GM19193 (cell line): ENCODE data around the gene MRPS7.

Experiments
- POLR2A ChIP-seq: IDR thresholded peaks from 4 replicates; pipeline ENCODE4 v1.6.1; 2011; ENCODE audit not compliant: insufficient read depth, insufficient read length; ENCODE audit errors: extremely low read depth

Gene MRPS7

GRCh38 chr17:75240394-75241142 lies 21.1 kb upstream of the MRPS7 start:
- no peak for TF ChIP-seq POLR2A

DNA sequence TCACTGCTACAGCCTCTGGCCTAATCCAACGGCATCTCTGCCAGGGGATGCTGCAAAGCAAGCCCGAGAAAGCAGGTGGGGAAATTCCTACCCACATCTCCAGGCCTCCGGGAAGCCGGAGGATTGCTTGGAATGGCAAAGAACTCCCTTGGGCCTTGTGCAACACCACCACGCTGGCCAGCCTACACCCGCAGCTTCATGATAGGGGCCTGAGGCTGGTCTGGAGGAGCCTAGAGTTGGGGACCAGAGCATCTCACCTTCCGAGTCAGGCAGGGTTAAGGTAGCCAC lies 20.6 kb upstream of the MRPS7 start:
- no peak for TF ChIP-seq POLR2A

DNA sequence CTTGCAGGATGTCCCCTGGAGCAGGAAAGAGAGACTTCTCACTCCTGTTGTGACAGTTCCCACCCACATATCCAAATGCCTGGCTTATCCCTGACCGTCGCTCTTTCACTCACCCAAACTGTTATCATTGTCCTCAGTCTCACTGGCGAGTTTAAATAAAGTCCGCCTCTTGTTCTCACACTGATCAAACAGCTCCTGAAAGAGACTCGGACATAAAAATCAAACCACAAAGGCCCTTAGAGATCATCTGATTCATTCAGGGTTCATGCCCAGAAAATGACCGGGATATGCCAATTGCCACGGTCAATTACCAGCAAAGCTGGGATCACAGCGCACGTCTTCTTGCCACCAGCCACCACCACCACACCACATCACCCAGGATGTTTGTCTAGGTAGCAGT lies 20.2 kb upstream of the MRPS7 start:
- no peak for TF ChIP-seq POLR2A

- TF ChIP-seq POLR2A = no peak
These were observed 19.7 kb upstream of the MRPS7 start for GRCh38 chr17:75241996-75242460.

- TF ChIP-seq POLR2A = no peak
These were observed 19.1 kb upstream of the MRPS7 start for GRCh38 chr17:75242461-75243042.

DNA sequence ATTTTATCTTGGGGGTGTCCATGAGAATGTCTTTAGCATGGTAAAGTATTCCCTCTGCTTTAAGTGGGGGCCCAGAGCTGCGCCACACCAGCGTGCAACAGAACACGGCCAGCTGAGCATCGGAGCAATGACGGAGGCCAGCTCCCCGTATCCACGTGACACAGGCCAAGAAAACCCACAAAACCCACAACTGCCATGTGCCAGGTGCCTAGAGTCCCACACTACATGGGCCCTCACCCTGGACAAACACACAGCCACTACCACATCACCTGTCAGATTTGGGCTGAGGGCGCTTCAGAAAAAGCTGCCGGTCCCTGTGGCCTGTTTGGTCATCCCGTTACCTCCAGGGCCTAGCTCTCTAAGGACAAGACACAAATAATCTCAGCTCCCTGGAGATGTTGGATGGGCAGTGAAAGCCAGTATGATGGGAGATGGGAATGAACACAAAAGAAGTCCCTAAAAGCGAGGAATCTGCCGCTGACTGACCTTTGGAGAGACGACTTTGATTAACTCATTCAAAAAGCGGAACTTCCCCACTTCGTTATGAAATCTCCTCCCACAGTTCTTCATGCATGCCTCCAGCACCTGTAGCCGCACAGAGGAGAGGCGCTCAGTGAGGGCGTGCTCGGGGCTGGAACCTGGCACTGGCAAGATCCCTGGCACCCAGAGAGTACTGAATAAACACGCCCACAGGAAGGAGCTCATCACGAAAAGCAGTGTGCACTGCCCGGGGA lies 17.4 kb upstream of the MRPS7 start:
- TF ChIP-seq POLR2A = no peak

- no peak for TF ChIP-seq POLR2A
These were observed 16.7 kb upstream of the MRPS7 start for GRCh38 chr17:75245011-75245410.

DNA sequence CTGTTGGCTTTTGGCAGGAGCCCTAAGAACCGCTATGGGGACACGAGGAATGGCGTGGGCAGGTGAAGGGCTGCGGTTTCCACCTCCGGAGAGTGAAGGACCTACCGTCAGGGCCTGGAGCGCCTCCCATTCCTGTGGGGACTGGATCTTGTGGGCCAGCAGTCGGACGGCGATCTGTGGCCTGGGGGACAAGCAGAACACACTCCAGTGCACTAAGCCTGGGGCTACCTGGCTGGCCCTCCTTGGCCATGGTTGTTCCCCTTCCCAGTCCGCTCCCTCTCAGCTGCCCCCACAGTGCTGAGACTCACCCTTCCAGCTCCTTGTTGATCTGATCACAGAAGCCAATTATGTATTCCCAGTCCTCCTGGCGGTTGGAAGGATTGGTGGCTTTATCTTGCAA lies 15.3 kb upstream of the MRPS7 start:
- no peak for TF ChIP-seq POLR2A

GRCh38 chr17:75249564-75249963 lies 12.1 kb upstream of the MRPS7 start:
- TF ChIP-seq POLR2A = no peak

DNA sequence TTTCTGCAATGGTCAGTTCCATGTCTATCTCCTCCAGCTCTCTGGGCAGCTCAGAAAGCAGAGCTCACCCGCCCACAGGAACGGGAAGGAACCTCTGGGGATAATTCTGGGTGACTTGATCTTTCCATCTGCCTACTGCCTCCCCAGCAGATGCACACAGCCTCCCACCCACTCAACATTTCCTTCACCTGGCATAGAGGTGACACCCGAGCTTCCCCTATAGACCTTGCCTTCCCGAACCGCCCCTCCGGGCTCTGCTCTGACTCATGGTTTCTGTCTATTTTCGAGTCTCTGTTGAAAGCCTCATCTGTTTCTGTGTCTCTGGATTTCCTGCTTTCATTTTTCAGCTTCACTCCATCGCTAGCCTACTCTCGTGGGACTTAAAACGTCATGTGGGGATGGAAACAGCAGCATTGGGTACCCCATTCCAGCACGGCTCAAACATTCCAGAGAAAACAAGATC lies 11.6 kb upstream of the MRPS7 start:
- peak; percentile 36 for TF ChIP-seq POLR2A

DNA sequence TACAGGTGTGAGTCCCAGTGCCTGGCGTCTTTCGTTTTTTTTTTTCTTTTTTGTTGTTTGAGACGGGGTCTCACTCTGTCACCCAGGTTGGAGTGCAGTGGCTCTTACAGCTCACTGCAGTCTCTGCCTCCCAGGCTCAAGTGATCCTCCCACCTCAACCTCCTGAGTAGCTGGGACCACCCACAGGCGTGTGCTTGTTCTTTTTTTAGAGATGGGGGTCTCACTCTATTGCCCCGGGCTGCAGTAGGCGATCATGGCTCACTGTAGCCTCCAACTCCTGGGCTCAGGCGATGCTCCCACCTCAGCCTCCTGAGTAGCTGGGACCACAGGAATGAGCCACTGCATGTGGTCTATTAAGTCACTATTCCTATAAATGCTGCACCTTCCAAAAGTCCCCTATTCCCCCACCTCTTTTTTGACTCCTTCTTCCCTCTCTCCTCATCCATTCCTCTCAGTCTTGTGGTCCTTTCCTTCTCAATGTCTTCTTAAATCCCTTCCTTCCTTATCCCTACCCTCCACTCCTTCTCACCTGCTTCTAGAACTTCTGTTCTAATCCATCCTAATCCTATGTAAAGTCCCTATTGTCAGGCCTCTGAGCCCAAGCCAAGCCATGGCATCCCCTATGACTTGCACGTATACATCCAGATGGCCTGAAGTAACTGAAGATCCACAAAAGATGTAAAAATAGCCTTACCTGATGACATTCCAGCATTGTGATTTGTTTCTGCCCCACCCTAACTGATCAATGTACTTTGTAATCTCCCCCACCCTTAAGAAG lies 9.5 kb upstream of the MRPS7 start:
- TF ChIP-seq POLR2A = no peak

DNA sequence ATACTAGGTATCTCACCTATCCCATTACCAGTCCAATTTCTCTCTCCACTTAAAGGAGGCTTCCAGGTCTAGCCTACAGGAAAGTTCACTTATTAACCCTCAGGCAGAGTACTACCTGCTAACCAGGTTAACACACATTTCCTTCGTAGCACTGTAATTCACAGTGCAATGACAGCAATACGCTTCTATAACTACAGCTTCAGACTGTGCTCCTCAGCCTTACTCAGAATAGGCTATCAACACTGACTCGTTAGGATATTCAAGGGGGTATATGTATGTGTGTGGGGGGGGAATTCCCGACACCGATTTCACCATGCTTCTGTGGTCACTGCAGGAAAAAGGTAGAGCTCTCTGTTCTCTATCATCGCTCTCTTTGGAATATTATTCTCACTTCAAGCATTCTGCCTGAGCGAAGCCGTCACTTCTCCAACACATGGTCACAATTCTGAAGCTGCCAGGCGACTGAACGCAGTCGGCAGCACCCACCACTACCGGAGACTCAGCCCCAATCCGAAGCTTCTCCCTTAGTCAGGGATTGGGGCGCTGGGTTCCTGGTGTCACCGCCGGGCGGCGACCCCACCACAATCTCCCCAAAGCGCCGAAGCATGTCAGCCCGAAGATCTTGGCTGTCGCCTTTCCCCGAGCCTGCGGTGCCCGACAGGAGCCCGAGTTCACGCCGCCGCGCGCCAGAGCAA lies 891 bp upstream of the MRPS7 start:
- TF ChIP-seq POLR2A = no peak

DNA sequence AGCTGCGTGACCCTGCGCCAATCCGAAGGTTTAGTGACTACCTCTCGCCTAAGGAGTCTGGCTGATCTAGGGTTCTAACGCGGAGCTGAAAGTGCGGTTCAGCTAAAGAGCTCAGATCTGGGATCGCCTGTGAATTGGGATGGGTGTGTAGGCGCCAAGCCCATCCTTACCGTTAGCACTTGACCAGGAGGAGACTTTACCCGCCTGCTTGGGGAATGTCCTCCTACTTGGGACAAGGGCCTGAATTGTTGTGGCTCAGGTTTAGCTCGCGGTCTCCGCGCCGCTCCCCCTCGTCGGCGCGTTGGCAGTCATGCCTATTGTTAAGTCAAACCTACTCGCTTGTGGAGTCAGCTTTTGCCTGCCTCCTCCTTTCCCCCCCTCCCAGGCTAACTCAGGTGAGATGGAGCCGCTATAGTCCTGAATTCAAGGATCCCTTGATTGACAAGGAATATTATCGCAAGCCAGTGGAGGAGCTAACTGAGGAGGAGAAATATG lies 480 bp downstream of the MRPS7 start:
- no peak for TF ChIP-seq POLR2A

DNA sequence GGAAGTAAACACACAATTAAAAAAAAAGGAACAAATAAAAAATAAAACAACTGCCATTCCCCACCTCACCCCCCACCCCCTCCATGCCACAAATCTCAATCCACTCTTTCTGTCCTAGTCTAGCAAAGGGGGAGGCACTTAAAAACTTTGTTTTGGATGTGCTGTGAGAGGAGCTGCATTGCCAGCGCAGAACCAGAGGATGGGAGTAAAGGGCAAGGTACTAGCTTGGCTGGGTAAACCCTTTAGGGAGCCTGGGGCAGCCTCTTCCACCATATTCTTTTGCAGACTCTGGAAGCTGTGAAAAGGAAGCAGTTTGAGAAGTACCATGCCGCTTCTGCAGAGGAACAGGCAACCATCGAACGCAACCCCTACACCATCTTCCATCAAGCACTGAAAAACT lies 1.4 kb downstream of the MRPS7 start:
- no peak for TF ChIP-seq POLR2A

DNA sequence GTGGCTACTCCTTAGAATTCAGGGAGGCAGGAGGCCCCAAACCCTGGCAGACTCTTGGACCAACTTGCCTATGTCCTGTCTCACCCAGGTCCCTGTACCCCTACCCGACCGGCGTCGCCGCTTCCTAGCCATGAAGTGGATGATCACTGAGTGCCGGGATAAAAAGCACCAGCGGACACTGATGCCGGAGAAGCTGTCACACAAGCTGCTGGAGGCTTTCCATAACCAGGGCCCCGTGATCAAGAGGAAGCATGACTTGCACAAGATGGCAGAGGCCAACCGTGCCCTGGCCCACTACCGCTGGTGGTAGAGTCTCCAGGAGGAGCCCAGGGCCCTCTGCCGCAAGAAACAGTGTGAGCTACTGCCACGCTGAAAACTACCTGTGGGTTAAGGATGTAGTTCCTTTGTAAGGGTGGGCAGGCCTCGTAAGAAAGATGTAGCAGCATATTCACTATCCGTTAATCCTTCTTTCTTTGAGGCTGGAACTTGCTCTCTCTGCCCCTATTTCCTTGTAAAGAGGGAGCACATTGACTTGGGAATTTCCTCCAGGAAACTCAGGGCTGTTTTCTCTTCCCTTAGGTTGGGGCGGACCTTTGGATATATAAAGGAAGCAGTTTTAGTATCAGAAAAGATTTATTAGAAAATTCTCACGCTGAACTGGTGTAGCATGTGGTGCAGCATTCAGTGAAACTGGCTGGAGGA lies 4.1 kb downstream of the MRPS7 start:
- peak; percentile 30 for TF ChIP-seq POLR2A
